ENCODE data around the gene ETV3.
"Not testable (repeated sequence)": the region's sequence is repeated elsewhere in the genome, so short reads cannot be mapped to it uniquely, and the experiment has no call there.

The ETV3 gene

DNA sequence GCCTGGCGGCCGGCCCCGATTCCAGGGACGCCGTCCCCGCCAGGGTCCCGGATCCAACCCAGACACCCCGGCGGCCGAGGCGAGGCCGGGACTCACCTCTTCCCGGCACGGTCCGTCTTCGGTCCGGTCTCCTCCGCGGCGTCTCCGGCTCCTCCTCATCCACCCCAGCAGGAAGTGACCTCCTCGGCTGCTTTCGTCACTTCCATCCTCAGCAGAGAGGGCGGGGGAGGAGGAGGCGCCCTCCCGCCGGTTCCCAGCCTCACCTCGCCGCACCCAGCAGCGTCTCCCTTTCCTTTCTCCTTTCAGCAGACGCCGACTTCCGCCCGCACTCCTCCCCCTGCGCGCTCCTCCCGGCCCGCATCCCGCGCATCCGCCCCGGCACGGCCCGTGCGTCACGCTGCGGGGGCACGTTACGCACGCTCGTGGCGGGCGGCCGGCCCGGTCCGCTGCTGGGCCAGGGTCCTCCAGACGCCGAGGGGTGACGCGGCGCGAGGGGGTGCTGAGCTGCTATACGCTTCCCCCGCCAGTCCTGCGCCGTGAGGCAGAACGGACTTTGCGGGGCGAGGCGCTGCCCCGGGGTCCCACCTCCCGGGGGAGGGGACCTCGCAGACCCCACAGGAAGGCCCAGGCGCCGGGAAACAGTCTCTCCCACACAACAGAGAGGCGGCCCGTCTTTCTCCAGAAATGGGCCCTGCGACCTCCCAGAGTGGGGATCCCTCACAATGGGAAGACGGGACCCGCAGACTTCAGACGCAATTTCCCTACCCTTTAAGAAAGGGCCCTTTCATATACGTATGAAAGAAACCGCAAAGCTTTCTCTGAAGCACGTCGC is at the start of gene ETV3:
Gene ETV3 (minus strand): TSS at position 176 of the 832 bp plus-strand sequence. CDS start 2,043 bp downstream, outside the sequence.
- in situ Hi-C loops (cut with MboI; ENCODE audit: low sequenced_read_pairs): no loop called here

DNA sequence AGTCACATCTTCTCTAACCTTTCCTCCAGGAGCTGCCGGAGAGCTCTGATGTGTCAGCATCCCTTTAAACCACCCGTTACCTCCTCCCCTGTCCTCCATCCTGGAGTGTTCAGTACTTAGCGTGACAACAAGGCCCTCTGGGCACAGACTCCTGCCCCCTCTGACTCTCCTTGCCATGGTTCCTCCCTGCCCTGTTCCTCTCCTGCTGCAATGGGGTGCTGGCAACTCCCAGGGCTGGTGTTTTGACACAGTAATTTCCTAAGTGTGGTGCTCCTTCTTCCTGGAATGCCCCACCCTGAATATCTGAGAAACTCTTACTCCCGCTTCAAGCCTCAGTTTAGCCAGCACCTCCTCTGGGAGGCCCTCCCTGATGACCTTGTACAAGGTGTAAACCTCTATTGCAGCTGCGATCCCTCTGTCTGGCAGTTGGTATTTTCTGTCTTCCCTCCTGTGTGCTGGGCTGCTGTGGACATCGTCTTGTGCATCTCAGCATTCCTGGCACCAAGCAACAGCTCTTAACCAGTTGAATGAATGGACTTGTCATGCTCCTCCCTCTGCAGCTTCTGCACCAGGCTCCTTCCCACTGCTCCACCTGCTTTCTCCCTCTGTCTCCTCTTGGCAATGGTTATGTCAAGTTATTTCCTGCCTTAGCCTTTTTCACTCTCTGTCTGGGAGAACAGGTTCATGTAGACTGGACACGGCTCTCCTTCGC is 48.2 kb upstream of the ETV3 start:
- in situ Hi-C loops (cut with MboI; ENCODE audit: low sequenced_read_pairs): no loop called here

DNA sequence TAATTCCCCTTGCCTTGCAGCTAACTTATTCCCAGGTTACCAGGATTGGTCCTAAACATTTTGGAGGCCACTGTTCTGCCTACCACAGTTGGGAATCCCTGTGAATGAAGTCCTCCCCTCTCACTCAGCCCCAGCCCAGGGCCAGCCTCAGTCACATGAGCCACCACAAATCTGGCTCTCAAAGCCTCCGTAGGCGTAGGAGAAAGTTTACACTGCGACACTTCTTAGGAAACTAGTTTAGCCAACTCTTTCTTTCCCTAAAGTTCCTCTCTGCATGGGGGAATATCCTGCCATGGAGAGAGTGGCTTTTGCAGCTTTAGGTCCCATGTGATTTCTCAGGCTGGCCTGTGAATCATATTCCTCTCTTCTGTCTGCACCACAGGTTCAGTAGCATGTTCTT is 45.7 kb upstream of the ETV3 start:
- in situ Hi-C loops (cut with MboI; ENCODE audit: low sequenced_read_pairs): no loop called here

DNA sequence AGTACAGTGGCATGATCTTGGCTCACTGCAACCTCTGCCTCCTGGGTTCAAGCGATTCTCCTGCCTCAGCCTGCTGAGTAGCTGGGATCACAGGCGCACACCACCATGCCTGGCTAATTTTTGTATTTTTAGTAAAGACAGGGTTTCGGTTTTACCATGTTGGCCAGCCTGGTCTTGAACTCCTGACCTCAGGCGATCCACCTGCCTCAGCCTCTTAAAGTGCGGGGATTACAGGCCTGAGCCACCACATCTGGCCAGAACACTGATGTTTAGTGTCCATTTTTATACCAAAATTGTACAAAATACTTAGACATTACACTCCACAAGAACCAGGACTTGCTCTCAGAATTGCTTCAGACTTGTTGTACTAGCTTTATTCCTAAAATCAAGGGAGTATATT is 44.2 kb upstream of the ETV3 start:
- in situ Hi-C loops (cut with MboI; ENCODE audit: low sequenced_read_pairs): not testable (repeated sequence)

DNA sequence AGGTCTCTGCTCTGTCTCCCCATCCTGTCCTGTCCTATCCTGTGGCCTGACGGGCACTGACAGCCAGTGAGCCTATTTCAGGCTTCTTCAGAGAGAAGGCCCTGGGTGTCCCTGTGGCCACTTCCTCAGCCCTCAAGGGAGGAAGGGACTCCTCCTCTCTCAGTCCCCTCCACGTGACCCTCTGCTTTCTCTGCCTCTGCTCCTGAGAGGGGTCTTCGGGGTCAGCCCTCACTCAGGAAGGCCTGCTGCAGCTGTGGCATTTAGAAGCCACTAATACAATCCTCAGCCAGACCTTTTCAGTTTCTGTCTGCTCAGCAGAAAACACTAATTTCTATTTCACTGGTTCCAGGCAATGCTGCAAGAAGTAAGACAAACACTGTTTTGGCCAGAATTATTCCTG is 43.6 kb upstream of the ETV3 start:
- in situ Hi-C loops (cut with MboI; ENCODE audit: low sequenced_read_pairs): no loop called here

- in situ Hi-C loops (cut with MboI; ENCODE audit: low sequenced_read_pairs): no loop called here
Observed at GRCh38 chr1:157181258-157181657, 43.1 kb upstream of the ETV3 start.

DNA sequence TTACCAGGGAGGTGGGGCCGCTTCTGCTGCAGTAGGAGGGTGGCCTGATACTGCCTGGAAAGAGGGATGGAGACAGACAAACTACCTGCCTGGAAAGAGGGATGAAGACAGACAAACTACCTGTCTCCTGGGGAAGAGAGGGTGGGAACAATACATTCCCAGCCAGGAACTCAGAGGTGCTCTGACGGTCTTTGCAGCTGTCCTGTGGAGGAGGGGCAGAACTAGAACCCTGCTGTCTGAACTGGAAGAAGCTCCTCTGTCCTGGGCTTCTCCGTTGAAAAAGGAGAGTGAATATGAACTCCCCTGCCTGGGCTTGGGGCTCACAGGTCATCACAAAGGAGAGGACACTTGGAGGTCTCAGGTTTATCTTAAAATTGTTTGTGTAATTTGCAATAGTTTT is 40.3 kb upstream of the ETV3 start:
- in situ Hi-C loops (cut with MboI; ENCODE audit: low sequenced_read_pairs): no loop called here

DNA sequence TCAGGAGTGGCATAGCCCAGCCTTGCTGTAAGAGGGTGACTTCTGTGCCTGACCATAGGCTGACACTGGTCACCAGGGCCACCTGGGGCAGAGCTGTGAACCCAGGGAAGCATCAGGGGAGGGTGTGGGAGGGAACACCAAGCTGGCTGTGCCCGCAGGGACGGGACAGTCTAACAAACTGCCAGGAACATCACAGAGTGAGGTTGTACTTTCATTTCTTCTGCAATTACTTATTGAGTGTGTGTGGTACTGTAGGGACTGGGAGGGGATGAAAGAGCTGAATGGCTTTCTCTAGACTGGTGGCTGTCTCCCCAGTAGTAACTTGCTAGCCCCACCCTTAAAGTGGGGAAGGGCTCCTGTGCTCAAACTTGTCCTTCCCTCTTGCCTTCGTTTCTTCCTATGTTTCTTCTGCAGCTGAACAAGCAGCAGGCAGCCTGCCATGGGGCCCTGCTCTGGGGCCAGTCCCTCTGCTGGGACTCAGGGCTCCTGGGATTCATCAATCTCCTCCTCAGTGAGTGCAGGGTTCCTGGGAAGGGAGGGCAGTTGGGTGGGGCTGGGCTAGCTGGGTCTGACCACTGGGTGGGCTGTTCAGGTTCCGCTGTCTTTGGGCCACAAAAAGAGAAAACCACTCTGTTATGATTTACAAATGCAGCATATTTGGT is 39.7 kb upstream of the ETV3 start:
- in situ Hi-C loops (cut with MboI; ENCODE audit: low sequenced_read_pairs): no loop called here

GRCh38 chr1:157176591-157177121 is 38.5 kb upstream of the ETV3 start:
- in situ Hi-C loops (cut with MboI; ENCODE audit: low sequenced_read_pairs): no loop called here

DNA sequence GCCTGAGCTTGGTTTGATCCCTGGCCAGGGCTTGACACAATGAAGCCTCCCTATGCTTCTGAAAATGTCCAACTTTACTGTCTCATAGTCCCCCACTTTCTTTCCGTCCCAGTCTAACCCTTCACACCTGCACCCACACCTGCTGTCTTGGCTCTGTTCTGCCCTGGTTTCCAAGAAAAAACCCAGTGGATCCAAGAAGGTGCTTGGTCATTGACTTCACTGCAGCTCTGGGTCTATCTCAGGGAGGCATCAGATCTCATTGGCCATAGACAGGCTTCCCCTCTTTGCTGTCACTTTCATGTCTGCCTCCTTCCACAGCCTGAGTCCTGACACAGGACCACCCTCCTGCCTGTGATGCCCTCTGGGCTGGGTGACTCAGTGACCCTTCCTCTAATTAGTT is 37.8 kb upstream of the ETV3 start:
- in situ Hi-C loops (cut with MboI; ENCODE audit: low sequenced_read_pairs): no loop called here

GRCh38 chr1:157173900-157174410 is 35.8 kb upstream of the ETV3 start:
- in situ Hi-C loops (cut with MboI; ENCODE audit: low sequenced_read_pairs): no loop called here

DNA sequence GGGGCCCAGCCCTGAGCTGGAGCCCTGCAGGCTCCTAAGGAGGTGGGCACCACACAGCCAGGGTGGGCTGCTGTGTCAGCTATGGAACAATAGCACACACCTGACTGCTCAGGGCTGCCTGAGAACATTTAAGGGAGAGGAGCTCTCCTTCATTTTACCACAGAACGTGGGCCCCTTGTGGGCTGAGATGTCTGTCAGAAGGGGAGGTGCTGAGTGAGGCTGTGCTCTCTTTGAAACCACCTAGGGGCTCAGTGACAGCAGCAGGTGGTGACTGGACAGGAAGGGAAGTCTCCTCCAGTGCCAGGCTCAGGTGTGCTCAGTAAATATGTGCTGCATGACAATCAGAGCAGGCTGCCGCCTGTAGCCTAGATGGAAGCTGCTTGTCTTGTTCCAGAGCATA is 35.0 kb upstream of the ETV3 start:
- in situ Hi-C loops (cut with MboI; ENCODE audit: low sequenced_read_pairs): not testable (repeated sequence)

DNA sequence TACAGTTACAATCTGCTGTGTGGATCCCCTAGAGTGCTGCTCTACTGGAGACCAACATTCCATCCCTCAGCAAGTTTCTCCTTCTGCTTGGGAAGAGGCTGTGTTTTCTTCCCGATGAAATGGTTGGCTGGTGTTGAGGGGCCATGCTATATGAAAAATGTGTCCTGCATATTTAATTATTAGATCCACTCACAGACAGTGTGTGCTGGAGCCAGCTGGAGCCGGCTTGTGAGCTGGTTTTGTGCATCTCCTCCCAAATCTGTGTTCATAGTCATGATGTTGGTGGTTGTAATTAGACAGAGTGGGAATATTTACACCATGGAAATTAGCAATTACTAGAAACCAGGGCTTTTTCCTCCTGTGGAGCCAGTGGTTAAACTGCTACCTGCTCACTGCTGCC is 34.4 kb upstream of the ETV3 start:
- in situ Hi-C loops (cut with MboI; ENCODE audit: low sequenced_read_pairs): not testable (repeated sequence)

DNA sequence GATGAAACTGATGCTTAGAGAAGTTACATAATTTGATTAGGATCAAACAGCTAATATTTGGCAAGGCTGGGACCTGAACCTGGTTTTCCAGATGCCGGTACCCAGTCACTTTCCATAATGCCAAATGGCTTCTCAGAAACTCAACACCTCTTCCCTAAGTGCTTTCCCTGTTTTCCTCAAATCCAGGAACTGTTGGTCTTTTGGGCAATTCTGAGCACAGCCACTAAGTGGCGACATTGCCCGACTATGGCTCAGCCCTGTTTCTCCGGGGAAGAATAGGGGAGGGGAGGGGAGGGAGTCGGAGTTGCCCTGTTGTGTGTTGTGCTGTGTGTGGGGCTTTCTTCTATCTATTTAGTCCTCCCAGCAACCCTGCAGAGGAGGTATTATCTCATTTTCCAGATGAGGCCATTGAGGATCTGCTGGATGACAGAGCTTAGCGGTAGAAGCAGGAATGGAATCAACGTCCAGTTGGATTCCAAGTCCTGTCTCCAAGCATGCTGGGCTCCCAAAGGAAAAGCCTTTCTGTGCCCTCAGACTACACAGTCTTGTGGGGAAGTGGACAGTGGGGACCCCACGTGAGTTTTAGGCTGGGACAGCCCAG is 33.8 kb upstream of the ETV3 start:
- in situ Hi-C loops (cut with MboI; ENCODE audit: low sequenced_read_pairs): not testable (repeated sequence)

DNA sequence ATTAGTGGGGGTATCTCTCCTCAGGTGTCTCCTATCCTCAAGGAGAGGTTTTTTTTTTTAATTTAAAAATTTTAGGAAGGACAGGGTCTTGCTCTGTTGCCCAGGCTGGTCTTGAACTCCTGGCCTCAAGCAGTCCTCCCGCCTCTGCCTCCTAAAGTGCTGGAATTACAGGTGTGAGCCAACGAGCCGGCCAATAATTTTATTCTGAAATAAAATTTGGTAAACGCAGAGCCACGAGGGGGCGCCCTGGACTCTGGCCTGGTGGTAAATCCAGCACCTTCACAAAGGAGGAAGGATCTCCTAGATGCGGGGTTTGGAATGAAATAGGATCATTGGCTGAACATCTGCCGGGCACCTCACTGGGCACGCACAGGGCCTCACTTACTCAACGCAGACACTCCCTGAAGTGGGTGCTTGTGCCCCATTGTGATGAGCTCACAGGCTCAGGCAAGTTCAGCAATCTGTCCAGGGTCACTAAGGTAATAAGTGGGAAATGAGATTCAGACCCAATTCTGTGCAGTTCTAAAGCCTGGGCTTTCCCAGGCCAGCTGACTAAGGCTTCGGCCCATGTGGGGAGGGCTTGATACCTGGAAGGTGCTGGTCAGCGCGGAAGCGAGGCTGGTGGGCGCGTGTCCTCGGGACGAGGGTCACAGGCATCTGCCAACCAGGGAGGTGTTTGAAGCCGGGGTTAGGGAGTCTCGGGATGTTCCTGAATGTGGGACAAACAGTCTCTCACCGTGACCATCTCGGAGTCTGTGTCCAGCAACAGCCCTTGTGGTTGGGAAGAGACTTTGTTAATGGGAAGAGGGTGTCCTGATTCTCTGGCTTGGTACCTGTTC is 32.7 kb upstream of the ETV3 start:
- in situ Hi-C loops (cut with MboI; ENCODE audit: low sequenced_read_pairs): no loop called here

GRCh38 chr1:157168015-157168414 is 29.8 kb upstream of the ETV3 start:
- in situ Hi-C loops (cut with MboI; ENCODE audit: low sequenced_read_pairs): no loop called here

- in situ Hi-C loops (cut with MboI; ENCODE audit: low sequenced_read_pairs): no loop called here
Observed at GRCh38 chr1:157167437-157167836, 29.2 kb upstream of the ETV3 start.

GRCh38 chr1:157166590-157166989 is 28.4 kb upstream of the ETV3 start:
- in situ Hi-C loops (cut with MboI; ENCODE audit: low sequenced_read_pairs): no loop called here

- in situ Hi-C loops (cut with MboI; ENCODE audit: low sequenced_read_pairs): no loop called here
Observed at GRCh38 chr1:157163273-157164127, 25.3 kb upstream of the ETV3 start.

All from HL-60/S4 (cell line).